BE2C (cell line): ENCODE data around the gene TAF4B.

Source experiments
- DNase-seq: peaks from one replicate; pipeline ENCODE4 v3.0.0-alpha.2; 2020
- H3K27me3 ChIP-seq: fragments of 250-450 bp; sonication (Bioruptor Pico); 2 replicates; pipeline ENCODE4 v1.5.1; 2020; ENCODE audit warnings: mild to moderate bottlenecking
- H3K36me3 ChIP-seq: fragments of 250-450 bp; sonication (Bioruptor Pico); 2 replicates; pipeline ENCODE4 v1.5.1; 2020; ENCODE audit warnings: mild to moderate bottlenecking
- H3K4me1 ChIP-seq: fragments of 250-450 bp; sonication (Bioruptor Pico); 2 replicates; pipeline ENCODE4 v1.5.1; 2020
- H3K4me3 ChIP-seq: 2 replicates; pipeline ENCODE4 v1.5.1; 2011; ENCODE audit warnings: low read depth, low read length
- H3K9me3 ChIP-seq: fragments of 250-450 bp; sonication (Bioruptor Pico); 2 replicates; pipeline ENCODE4 v1.5.1; 2020
- CTCF ChIP-seq: IDR thresholded peaks from 2 replicates; pipeline ENCODE4 v1.5.1; 2012; ENCODE audit warnings: mild to moderate bottlenecking, low read depth, low read length

Gene TAF4B

GRCh38 chr18:26350961-26351360 lies 124.7 kb downstream of the TAF4B start:
- no peak overlapping the region for H3K4me3 ChIP-seq
- TF ChIP-seq CTCF = no peak
- H3K36me3 ChIP-seq = no peaks in the 10 kb centered on the region
- H3K9me3 ChIP-seq = no peaks in the 10 kb centered on the region
- H3K4me1 ChIP-seq = no peaks in the 10 kb centered on the region
- H3K27me3 ChIP-seq = no peaks in the 10 kb centered on the region
- no peak for DNase-seq

- no peak overlapping the region for H3K4me3 ChIP-seq
- H3K36me3 ChIP-seq = no peaks in the 10 kb centered on the region
- H3K4me1 ChIP-seq = no peaks in the 10 kb centered on the region
- no peak for TF ChIP-seq CTCF
- no peak for DNase-seq
- no peaks in the 10 kb centered on the region for H3K9me3 ChIP-seq
- no peaks in the 10 kb centered on the region for H3K27me3 ChIP-seq
Observed at GRCh38 chr18:26356045-26356785, 130.0 kb downstream of the TAF4B start.

GRCh38 chr18:26357960-26358359 lies 131.7 kb downstream of the TAF4B start:
- H3K36me3 ChIP-seq = no peaks in the 10 kb centered on the region
- H3K27me3 ChIP-seq = no peaks in the 10 kb centered on the region
- DNase-seq = no peak
- TF ChIP-seq CTCF = no peak
- no peak overlapping the region for H3K4me3 ChIP-seq
- no peaks in the 10 kb centered on the region for H3K4me1 ChIP-seq
- no peaks in the 10 kb centered on the region for H3K9me3 ChIP-seq

- no peak for DNase-seq
- H3K4me1 ChIP-seq = no peaks in the 10 kb centered on the region
- no peak overlapping the region for H3K4me3 ChIP-seq
- TF ChIP-seq CTCF = no peak
- no peaks in the 10 kb centered on the region for H3K27me3 ChIP-seq
- H3K9me3 ChIP-seq = no peaks in the 10 kb centered on the region
- no peaks in the 10 kb centered on the region for H3K36me3 ChIP-seq
Observed at GRCh38 chr18:26362021-26362420, 135.8 kb downstream of the TAF4B start.

GRCh38 chr18:26367425-26367824 lies 141.2 kb downstream of the TAF4B start:
- no peak for DNase-seq
- no peaks in the 10 kb centered on the region for H3K36me3 ChIP-seq
- H3K9me3 ChIP-seq = no peaks in the 10 kb centered on the region
- H3K4me1 ChIP-seq = no peaks in the 10 kb centered on the region
- TF ChIP-seq CTCF = no peak
- H3K4me3 ChIP-seq = no peak overlapping the region
- no peaks in the 10 kb centered on the region for H3K27me3 ChIP-seq

- Histone ChIP-seq H3K9me3 (no peaks in the 10 kb centered on the region), H3K36me3 (no peaks in the 10 kb centered on the region), H3K4me3 (no peak overlapping the region), H3K27me3 (no peaks in the 10 kb centered on the region), H3K4me1 (no peaks in the 10 kb centered on the region)
- DNase-seq = no peak
- TF ChIP-seq CTCF = no peak
Observed at GRCh38 chr18:26370037-26370436, 143.8 kb downstream of the TAF4B start.
